GM10266 (cell line): ENCODE data around the gene EXOC4.

Source experiments
- DNase-seq: peaks from one replicate; pipeline ENCODE4 v3.0.0; 2012; ENCODE audit errors: extremely low spot score
- CTCF ChIP-seq: IDR thresholded peaks from 2 replicates; pipeline ENCODE4 v1.5.1; 2012; ENCODE audit warnings: mild to moderate bottlenecking, low read depth; ENCODE audit not compliant: control insufficient read depth, insufficient read depth; ENCODE audit errors: missing control alignments

Gene EXOC4

GRCh38 chr7:133511252-133511651 is 258.4 kb downstream of the EXOC4 start:
- TF ChIP-seq CTCF = no peak
- DNase-seq = no peak

- no peak for TF ChIP-seq CTCF
- DNase-seq = no peak
Observed at GRCh38 chr7:133511708-133512107, 258.8 kb downstream of the EXOC4 start.

GRCh38 chr7:133512560-133512959 is 259.7 kb downstream of the EXOC4 start:
- TF ChIP-seq CTCF = no peak
- no peak for DNase-seq

DNA sequence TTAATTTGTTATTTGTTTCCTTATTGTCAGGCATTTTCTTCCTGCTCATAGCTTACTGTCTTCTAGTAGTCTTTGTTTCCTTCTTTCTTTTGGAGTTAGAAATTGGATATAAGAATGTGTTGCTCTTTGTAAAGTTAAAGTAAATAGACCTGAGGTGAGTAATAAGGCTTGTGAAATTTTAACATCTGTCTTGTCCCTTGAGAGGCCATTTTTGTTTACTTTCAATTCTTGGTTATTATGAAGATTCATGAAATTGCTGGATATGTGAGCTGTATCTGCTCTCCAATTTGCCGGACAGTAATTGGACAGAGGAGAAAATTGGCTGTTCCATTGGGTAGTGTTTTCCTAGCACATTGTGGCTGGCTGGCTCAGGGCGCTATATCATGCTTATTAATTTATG is 260.7 kb downstream of the EXOC4 start:
- no peak for TF ChIP-seq CTCF
- DNase-seq = no peak

GRCh38 chr7:133514551-133514950 is 261.7 kb downstream of the EXOC4 start:
- TF ChIP-seq CTCF = no peak
- no peak for DNase-seq

- no peak for TF ChIP-seq CTCF
Observed at GRCh38 chr7:133517766-133518165, 264.9 kb downstream of the EXOC4 start.

DNA sequence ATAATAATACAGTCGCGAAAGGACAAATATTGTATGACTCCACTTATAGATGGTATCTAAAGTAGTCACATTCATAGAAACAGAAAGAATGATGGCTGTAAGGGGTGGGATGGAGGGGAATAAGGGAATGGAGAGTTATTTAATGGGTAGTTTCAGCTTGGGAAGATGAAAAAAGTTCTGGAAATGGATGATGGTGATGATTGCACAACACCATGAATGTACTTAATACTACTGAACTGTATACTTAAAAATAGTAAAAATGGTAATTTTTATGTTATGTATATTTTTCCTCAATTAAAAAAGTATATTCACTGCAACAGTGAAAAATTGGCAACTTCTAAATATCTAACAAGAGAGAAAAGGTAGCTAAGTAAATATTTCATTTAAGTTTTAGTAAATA is 265.8 kb downstream of the EXOC4 start:
- no peak for DNase-seq
- TF ChIP-seq CTCF = no peak

More at GRCh38 chr7:133517766-133518165, 264.9 kb downstream of the EXOC4 start:
- no peak for DNase-seq
